Measurements from ENCODE around the gene GPR179.

The GPR179 gene

GRCh38 chr17:38343608-38344419 is at the start of gene GPR179:
Gene GPR179 (minus strand): TSS chr17:38343956. CDS start chr17:38343789, 167 bp downstream.
- DNase-seq (ENCODE audit: low read depth, low spot score), result no peak

GRCh38 chr17:38379448-38379847 is 35.7 kb upstream of the GPR179 start:
- DNase-seq (ENCODE audit: low read depth, low spot score), result peak; percentile 18

GRCh38 chr17:38369124-38369886 is 25.5 kb upstream of the GPR179 start:
- no peak for DNase-seq (ENCODE audit: low read depth, low spot score)

GRCh38 chr17:38364741-38365140 is 21.0 kb upstream of the GPR179 start:
- DNase-seq (ENCODE audit: low read depth, low spot score), result no peak

GRCh38 chr17:38363016-38363415 is 19.3 kb upstream of the GPR179 start:
- DNase-seq (ENCODE audit: low read depth, low spot score), result no peak

GRCh38 chr17:38361694-38362465 is 18.1 kb upstream of the GPR179 start:
- no peak for DNase-seq (ENCODE audit: low read depth, low spot score)

GRCh38 chr17:38358586-38359513 is 15.1 kb upstream of the GPR179 start:
- DNase-seq (ENCODE audit: low read depth, low spot score), result no peak

GRCh38 chr17:38357486-38358123 is 13.8 kb upstream of the GPR179 start:
- no peak for DNase-seq (ENCODE audit: low read depth, low spot score)

GRCh38 chr17:38355251-38355650 is 11.5 kb upstream of the GPR179 start:
- DNase-seq (ENCODE audit: low read depth, low spot score), result no peak

- DNase-seq (ENCODE audit: low read depth, low spot score), result no peak
Observed at GRCh38 chr17:38354466-38354865, 10.7 kb upstream of the GPR179 start.

GRCh38 chr17:38353668-38354067 is 9.9 kb upstream of the GPR179 start:
- no peak for DNase-seq (ENCODE audit: low read depth, low spot score)

- no peak for DNase-seq (ENCODE audit: low read depth, low spot score)
Observed at GRCh38 chr17:38353086-38353604, 9.4 kb upstream of the GPR179 start.

GRCh38 chr17:38352245-38353085 is 8.7 kb upstream of the GPR179 start:
- peak; percentile 49 for DNase-seq (ENCODE audit: low read depth, low spot score)

- DNase-seq (ENCODE audit: low read depth, low spot score), result peak; percentile 94
Observed at GRCh38 chr17:38351412-38352222, 7.9 kb upstream of the GPR179 start, which contains the start of gene SOCS7. Gene SOCS7 (plus strand): TSS chr17:38351844. CDS start chr17:38352053, 209 bp downstream.

- DNase-seq (ENCODE audit: low read depth, low spot score), result no peak
Observed at GRCh38 chr17:38350035-38350434, 6.3 kb upstream of the GPR179 start.

- DNase-seq (ENCODE audit: low read depth, low spot score), result peak; percentile 88
Observed at GRCh38 chr17:38349097-38349730, 5.5 kb upstream of the GPR179 start.

GRCh38 chr17:38345743-38346142 is 2.0 kb upstream of the GPR179 start:
- no peak for DNase-seq (ENCODE audit: low read depth, low spot score)

GRCh38 chr17:38344420-38344745 is 627 bp upstream of the GPR179 start:
- no peak for DNase-seq (ENCODE audit: low read depth, low spot score)
